HepG2 (cell line): ENCODE data around the gene VPS11. TPM values are rescaled to one million over a fixed set of nuclear protein-coding genes. Genes with fewer than 3 reads are reported as not detected.

Source experiments
- ARID5B ChIP-seq: IDR thresholded peaks from 2 replicates; pipeline ENCODE4 v1.4.0; 2020; ENCODE audit warnings: mild to moderate bottlenecking, missing genetic modification reagents
- DPF2 ChIP-seq: sonication (generic); formaldehyde crosslinking; IDR thresholded peaks from 2 replicates; pipeline ENCODE4 v1.4.0; 2020; ENCODE audit warnings: mild to moderate bottlenecking, low read depth, missing genetic modification reagents, borderline replicate concordance
- HDAC1 ChIP-seq: sonication (generic); formaldehyde crosslinking; IDR thresholded peaks from 2 replicates; pipeline ENCODE4 v1.5.1; 2020; ENCODE audit warnings: mild to moderate bottlenecking, missing genetic modification reagents
- HNF1A ChIP-seq, 2 experiments: sonication (generic) in 1 of 2; formaldehyde crosslinking in 1 of 2; IDR thresholded peaks; 2 replicates each; pipeline versions ENCODE4 v1.4.0 to v1.6.1; 2016 to 2020; ENCODE audit warnings: borderline replicate concordance in 1 of 2, low read depth in 1 of 2, mild to moderate bottlenecking in 1 of 2, missing genetic modification reagents in 1 of 2
- JUNB ChIP-seq: sonication (generic); formaldehyde crosslinking; IDR thresholded peaks from 2 replicates; pipeline ENCODE4 v1.8.0; 2022; ENCODE audit warnings: missing genetic modification reagents, mild to moderate bottlenecking, borderline replicate concordance
- NFKBIZ ChIP-seq: IDR thresholded peaks from 2 replicates; pipeline ENCODE4 v1.6.1; 2018; ENCODE audit warnings: missing genetic modification reagents, missing compliant biosample characterization
- PHF20 ChIP-seq: sonication (generic); formaldehyde crosslinking; IDR thresholded peaks from 2 replicates; pipeline ENCODE4 v1.5.0; 2020; ENCODE audit warnings: mild to moderate bottlenecking, missing genetic modification reagents
- SALL2 ChIP-seq: sonication (generic); formaldehyde crosslinking; IDR thresholded peaks from 2 replicates; pipeline ENCODE4 v1.8.1; 2023; ENCODE audit warnings: mild to moderate bottlenecking, missing genetic modification reagents, inconsistent platforms
- ZBTB4 ChIP-seq: sonication (generic); formaldehyde crosslinking; IDR thresholded peaks from 2 replicates; pipeline ENCODE4 v1.4.0; 2020; ENCODE audit warnings: missing genetic modification reagents, mild to moderate bottlenecking, borderline replicate concordance
- ZKSCAN8 ChIP-seq: IDR thresholded peaks from 2 replicates; pipeline ENCODE4 v1.6.1; 2016; ENCODE audit warnings: borderline replicate concordance, missing genetic modification reagents, missing compliant biosample characterization
- ZNF317 ChIP-seq: sonication (generic); formaldehyde crosslinking; IDR thresholded peaks from 2 replicates; pipeline ENCODE4 v1.5.0; 2020; ENCODE audit warnings: mild to moderate bottlenecking, missing genetic modification reagents
- ZNF451 ChIP-seq: sonication (generic); formaldehyde crosslinking; IDR thresholded peaks from 2 replicates; pipeline ENCODE4 v1.5.0; 2020; ENCODE audit warnings: mild to moderate bottlenecking, missing genetic modification reagents
- ZNF549 ChIP-seq: sonication (generic); formaldehyde crosslinking; IDR thresholded peaks from 2 replicates; pipeline ENCODE4 v1.5.0; 2020; ENCODE audit warnings: missing genetic modification reagents
- ZNF589 ChIP-seq: sonication (generic); formaldehyde crosslinking; conservative IDR thresholded peaks from 2 replicates; pipeline ENCODE4 v1.8.0; 2022; ENCODE audit warnings: mild to moderate bottlenecking, moderate library complexity, missing genetic modification reagents
- ZNF761 ChIP-seq: sonication (generic); formaldehyde crosslinking; conservative IDR thresholded peaks from 2 replicates; pipeline ENCODE4 v1.4.0; 2020; ENCODE audit warnings: mild to moderate bottlenecking, missing genetic modification reagents
- polyA plus RNA-seq, 8 experiments: library from polyadenylated mRNA; depleted of rRNA in 3 of 8; stranded (reverse) in 7 of 8; unstranded in 1 of 8; fragments of >200 nt; fragmentation: Illumina TruSeq in 4 of 8; extraction: Trizol in 4 of 8; gene quantifications; 2 replicates each; pipeline versions ENCODE4 v1.2.1 to v1.2.3, GENCODE V29; 2011 to 2016; ENCODE audit warnings: low read depth in 4 of 8, missing spikeins in 1 of 8, mixed read lengths in 1 of 8; ENCODE audit not compliant: insufficient read depth in 1 of 8
- total RNA-seq, 5 experiments: library from RNA; depleted of rRNA; stranded (reverse); fragments of >200 nt; fragmentation: Illumina TruSeq; extraction: Trizol; gene quantifications; 2 replicates each; pipeline ENCODE4 v1.2.3, GENCODE V29; 2016; ENCODE audit warnings: low read depth in 1 of 5

Gene VPS11
- total and polyA plus RNA-seq, 2 of the 13 experiments (the other 11 are each of a cell fraction or from before 2014, with no cell fraction given): 13.7 to 21.6 TPM

GRCh38 chr11:119095066-119095880, 27.7 kb downstream of the VPS11 start (continued):
- TF ChIP-seq HDAC1 (CRISPR knock-in tag): peak; percentile 82
- TF ChIP-seq JUNB (CRISPR knock-in tag): peak; percentile 79
- TF ChIP-seq ARID5B (CRISPR knock-in tag): peak; percentile 66; the same call in 1 of the 2 replicates
- TF ChIP-seq ZNF589 (CRISPR knock-in tag): peak; percentile 95
- TF ChIP-seq ZNF317 (CRISPR knock-in tag): peak; percentile 31; the same call in 1 of the 2 replicates
- no peak for TF ChIP-seq DPF2 (CRISPR knock-in tag)
- peak; percentile 53 for TF ChIP-seq PHF20 (CRISPR knock-in tag)
- TF ChIP-seq ZBTB4 (CRISPR knock-in tag): peak; percentile 83; the same call in 1 of the 2 replicates
- no peak for TF ChIP-seq ZNF549 (CRISPR knock-in tag)
- peak; percentile 95; the same call in 1 of the 2 replicates for TF ChIP-seq SALL2
- TF ChIP-seq ZKSCAN8: peak; percentile 40; the same call in 1 of the 2 replicates
- TF ChIP-seq ZNF451 (CRISPR knock-in tag): 0 out of 2 replicates have a peak, but pooled peaks have one; percentile 40
- TF ChIP-seq ZNF761 (CRISPR knock-in tag): peak; percentile 85
- TF ChIP-seq HNF1A (IDR thresholded peaks at IDR 0.05; ENCODE audit: low read depth): no peak
- peak; percentile 2; the same call in 1 of the 2 replicates for TF ChIP-seq HNF1A (CRISPR knock-in tag; IDR thresholded peaks at IDR 0.05; ENCODE audit: borderline replicate concordance)
- TF ChIP-seq NFKBIZ: no peak
